Skeletal muscle satellite cell (primary cell): ENCODE results near the gene ABCC5. TPM values are rescaled to one million over a fixed set of nuclear protein-coding genes. Genes with fewer than 3 reads are reported as not detected.
"Not testable (repeated sequence)": the region's sequence is repeated elsewhere in the genome, so short reads cannot be mapped to it uniquely, and the experiment has no call there.

Experiments used
- H3K27me3 ChIP-seq: 2 replicates; pipeline ENCODE4 v1.7.0; 2013; ENCODE audit warnings: low read length; ENCODE audit not compliant: control insufficient read depth, insufficient read depth
- H3K36me3 ChIP-seq: 2 replicates; pipeline ENCODE4 v1.7.0; 2013; ENCODE audit warnings: mild to moderate bottlenecking, control low read depth, low read length; ENCODE audit not compliant: insufficient read depth
- H3K4me1 ChIP-seq: 2 replicates; pipeline ENCODE4 v1.7.0; 2013; ENCODE audit warnings: low read length; ENCODE audit not compliant: control insufficient read depth, insufficient read depth
- H3K4me2 ChIP-seq: 2 replicates; pipeline ENCODE4 v1.7.0; 2013; ENCODE audit warnings: mild to moderate bottlenecking, low read length
- H3K4me3 ChIP-seq: 2 replicates; pipeline ENCODE4 v1.7.0; 2013; ENCODE audit warnings: low read length
- H3K9ac ChIP-seq: 2 replicates; pipeline ENCODE4 v1.7.0; 2013; ENCODE audit warnings: mild to moderate bottlenecking, low read depth, low read length, moderate library complexity
- H3K9me3 ChIP-seq: replicated peaks from 2 replicates; pipeline ENCODE4 v1.7.0; 2013; ENCODE audit warnings: mild to moderate bottlenecking, control low read depth, low read length
- total RNA-seq: library from RNA; depleted of rRNA; stranded (reverse); fragments of >200 nt; gene quantifications from 2 replicates; pipeline ENCODE4 v1.2.3, GENCODE V29; 2012; rRNA removed

The ABCC5 gene
- 9.4 and 10.9 TPM in 2 replicates for total RNA-seq

DNA sequence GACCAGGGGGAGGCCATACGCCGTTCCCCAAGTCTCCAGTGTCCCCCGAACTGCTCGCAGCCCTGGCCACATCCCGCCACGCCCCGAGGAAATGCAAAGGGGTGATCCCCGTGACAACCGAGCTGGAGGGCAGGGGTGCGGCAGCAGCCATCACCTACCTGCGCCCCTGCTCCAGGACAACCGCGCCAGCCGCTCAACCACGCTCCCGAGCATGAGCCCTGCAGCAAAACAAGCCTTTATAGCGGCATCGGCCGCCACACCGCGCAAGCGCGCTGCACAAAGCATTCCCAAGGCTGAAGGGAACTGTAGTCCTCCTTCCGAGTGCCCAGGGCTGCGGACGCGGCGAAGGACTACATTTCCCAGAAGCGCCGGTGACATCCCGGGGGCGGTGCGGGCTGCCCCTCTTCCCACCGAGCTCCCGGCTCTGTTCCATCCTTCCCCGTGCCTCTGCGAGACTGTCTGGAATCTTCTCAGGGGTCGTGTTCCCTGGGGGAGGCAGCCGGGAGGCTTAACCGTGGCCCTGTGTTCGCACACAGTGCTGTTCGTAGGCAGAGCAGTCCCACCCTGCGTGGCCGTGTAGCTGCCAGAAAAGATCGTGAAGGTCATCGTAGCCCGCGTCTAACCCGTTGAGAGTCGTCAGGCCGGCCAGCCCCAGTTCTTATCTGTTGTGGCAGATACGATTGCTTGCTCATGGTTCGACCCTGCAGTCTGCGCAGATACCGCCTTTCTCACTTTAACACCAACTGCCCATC, at the start of gene ABCC5:
Gene ABCC5 (minus strand): TSS at position 213 of the 752 bp plus-strand sequence. CDS start 3,492 bp downstream, outside the sequence.
- Histone ChIP-seq H3K9ac (peak within 1 kb of the TSS; percentile 87), H3K4me3 (peak within 1 kb of the TSS; percentile 99), H3K27me3 (peaks cover 6% of the 10 kb centered on the region), H3K9me3 (no peaks in the 10 kb centered on the region), H3K4me2 (peak within 1 kb of the TSS; percentile 99), H3K4me1 (peaks cover 19% of the 10 kb centered on the region), H3K36me3 (peaks cover 5% of the 10 kb centered on the region)

- H3K9me3 ChIP-seq, result no peaks in the 10 kb centered on the region
- no peak overlapping the region for H3K4me3 ChIP-seq
- H3K4me1 ChIP-seq, result no peaks in the 10 kb centered on the region
- no peak overlapping the region for H3K4me2 ChIP-seq
- H3K27me3 ChIP-seq, result peaks cover 23% of the 10 kb centered on the region
- H3K36me3 ChIP-seq, result no peaks in the 10 kb centered on the region
- H3K9ac ChIP-seq, result no peak overlapping the region
Observed at GRCh38 chr3:184066211-184066610, 48.5 kb upstream of the ABCC5 start.

DNA sequence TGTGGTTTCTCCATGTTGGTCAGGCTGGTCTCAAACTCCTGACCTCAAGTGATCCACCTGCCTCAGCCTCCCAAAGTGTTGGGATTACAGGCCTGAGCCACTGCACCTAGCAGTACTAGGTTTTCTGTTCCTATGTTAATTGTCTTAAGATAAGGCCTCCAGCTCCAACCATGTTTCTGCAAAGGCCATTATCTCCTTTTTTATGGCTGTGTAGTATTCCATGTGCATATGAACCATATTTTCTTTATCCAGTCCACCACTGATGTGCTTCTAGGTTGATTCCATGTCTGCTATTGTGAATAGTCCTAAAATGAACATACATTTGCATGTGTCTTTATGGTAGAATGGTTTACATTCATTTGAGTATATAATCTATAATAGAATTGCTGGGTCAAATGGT, 45.0 kb upstream of the ABCC5 start:
- H3K9me3 ChIP-seq, result no peaks in the 10 kb centered on the region
- peaks cover 4% of the 10 kb centered on the region for H3K4me1 ChIP-seq
- H3K9ac ChIP-seq, result no peak overlapping the region
- H3K36me3 ChIP-seq, result no peaks in the 10 kb centered on the region
- no peak overlapping the region for H3K4me3 ChIP-seq
- H3K27me3 ChIP-seq, result peaks cover 40% of the 10 kb centered on the region
- H3K4me2 ChIP-seq, result no peak overlapping the region

- no peak overlapping the region for H3K4me3 ChIP-seq
- H3K36me3 ChIP-seq, result no peaks in the 10 kb centered on the region
- H3K4me2 ChIP-seq, result no peak overlapping the region
- peaks cover 56% of the 10 kb centered on the region for H3K27me3 ChIP-seq
- no peak overlapping the region for H3K9ac ChIP-seq
- H3K4me1 ChIP-seq, result peaks cover 4% of the 10 kb centered on the region
- no peaks in the 10 kb centered on the region for H3K9me3 ChIP-seq
Observed at GRCh38 chr3:184059424-184059823, 41.7 kb upstream of the ABCC5 start.

GRCh38 chr3:184058029-184058428, 40.3 kb upstream of the ABCC5 start:
- Histone ChIP-seq H3K9me3 (no peaks in the 10 kb centered on the region), H3K4me2 (peak overlapping the region; percentile 55), H3K9ac (no peak overlapping the region), H3K4me1 (peaks cover 4% of the 10 kb centered on the region), H3K4me3 (no peak overlapping the region), H3K27me3 (peaks cover 55% of the 10 kb centered on the region), H3K36me3 (no peaks in the 10 kb centered on the region)

GRCh38 chr3:184052767-184053166, 35.1 kb upstream of the ABCC5 start, which contains the start of gene HTR3C:
Gene HTR3C (plus strand): TSS chr3:184053047. CDS start chr3:184053081, 34 bp downstream.
- H3K27me3 ChIP-seq, result peaks cover 58% of the 10 kb centered on the region
- no peaks in the 10 kb centered on the region for H3K4me1 ChIP-seq
- no peaks in the 10 kb centered on the region for H3K36me3 ChIP-seq
- H3K4me3 ChIP-seq, result no peak within 1 kb of the TSS
- no peaks in the 10 kb centered on the region for H3K9me3 ChIP-seq
- no peak within 1 kb of the TSS for H3K9ac ChIP-seq
- no peak within 1 kb of the TSS for H3K4me2 ChIP-seq

DNA sequence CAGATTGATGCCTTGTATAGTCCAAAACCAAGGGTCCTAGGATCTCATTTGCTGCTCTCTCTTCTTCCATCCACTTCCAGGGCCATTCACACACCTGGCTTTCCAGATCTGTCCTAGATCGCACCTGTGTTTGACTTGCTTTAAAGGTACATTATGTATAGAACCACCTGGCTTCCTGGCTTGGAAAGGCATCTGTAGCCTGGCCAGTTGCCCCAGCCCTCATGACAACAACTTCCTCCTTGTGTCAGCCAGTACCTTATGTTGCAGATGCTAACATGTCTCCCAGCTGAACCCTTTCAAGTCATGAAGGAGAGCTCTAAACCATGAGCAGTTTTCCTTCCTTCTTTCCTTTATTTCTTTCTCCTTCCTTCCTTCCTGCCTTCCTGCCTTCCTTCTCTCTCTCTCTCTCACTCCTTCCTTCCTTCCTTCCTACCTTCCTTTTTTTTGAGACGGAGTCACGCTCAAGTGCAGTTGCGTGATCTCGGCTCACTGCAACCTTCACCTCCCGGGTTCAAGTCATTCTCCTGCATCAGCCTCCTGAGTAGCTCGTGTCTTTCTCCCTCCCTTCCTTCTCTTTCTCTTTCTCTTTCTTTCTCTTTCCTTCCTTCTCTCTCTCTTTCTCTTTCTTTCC, 32.6 kb upstream of the ABCC5 start:
- Histone ChIP-seq H3K9me3 (no peaks in the 10 kb centered on the region), H3K36me3 (no peaks in the 10 kb centered on the region), H3K9ac (no peak overlapping the region), H3K4me3 (no peak overlapping the region), H3K27me3 (peaks cover 50% of the 10 kb centered on the region), H3K4me1 (no peaks in the 10 kb centered on the region), H3K4me2 (no peak overlapping the region)

DNA sequence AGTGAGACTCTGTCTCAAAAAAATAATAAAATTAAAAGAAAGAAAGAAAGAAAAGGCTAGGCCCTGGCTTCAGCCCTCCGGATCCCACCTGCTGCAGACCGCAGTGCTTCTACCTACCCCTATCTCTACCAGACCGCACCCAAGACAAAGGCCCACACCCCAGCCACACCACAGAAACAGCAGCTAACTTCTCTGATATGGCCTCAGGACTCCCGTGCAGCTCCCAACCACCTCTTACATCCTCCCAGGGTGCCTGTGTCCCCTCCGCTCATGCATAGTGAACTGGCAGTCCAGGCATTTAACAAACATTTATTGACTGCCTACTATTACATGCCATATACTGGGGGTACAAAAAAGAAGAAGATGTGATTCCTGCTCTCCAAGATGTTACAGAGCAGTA, 28.3 kb upstream of the ABCC5 start:
- Histone ChIP-seq H3K36me3 (no peaks in the 10 kb centered on the region), H3K9me3 (no peaks in the 10 kb centered on the region), H3K27me3 (peaks cover 41% of the 10 kb centered on the region), H3K4me1 (no peaks in the 10 kb centered on the region), H3K4me2 (no peak overlapping the region), H3K4me3 (no peak overlapping the region), H3K9ac (no peak overlapping the region)

GRCh38 chr3:184042617-184043016, 24.9 kb upstream of the ABCC5 start:
- no peak overlapping the region for H3K9ac ChIP-seq
- no peaks in the 10 kb centered on the region for H3K36me3 ChIP-seq
- H3K4me3 ChIP-seq, result no peak overlapping the region
- peaks cover 32% of the 10 kb centered on the region for H3K27me3 ChIP-seq
- no peak overlapping the region for H3K4me2 ChIP-seq
- no peaks in the 10 kb centered on the region for H3K9me3 ChIP-seq
- H3K4me1 ChIP-seq, result no peaks in the 10 kb centered on the region

DNA sequence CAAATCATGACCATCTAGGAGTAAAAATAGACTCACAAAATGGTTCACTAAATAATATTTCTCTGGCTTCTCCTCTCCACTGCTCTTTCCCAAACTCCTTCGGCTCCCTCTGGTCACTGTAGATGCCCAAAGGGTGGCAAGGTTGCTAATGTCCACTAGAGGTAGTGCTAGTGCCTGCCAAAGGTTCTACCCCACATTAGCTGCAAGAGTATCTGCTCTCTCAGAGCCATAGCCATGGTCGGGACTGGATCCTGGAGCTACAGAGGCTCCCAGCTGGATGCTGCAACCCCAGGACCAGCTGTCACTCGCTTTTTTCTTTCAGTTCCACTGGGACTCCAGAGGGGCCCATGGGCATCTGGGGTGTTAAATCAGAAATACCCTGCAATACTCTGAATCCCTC, 22.3 kb upstream of the ABCC5 start:
- Histone ChIP-seq H3K9me3 (no peaks in the 10 kb centered on the region), H3K36me3 (no peaks in the 10 kb centered on the region), H3K4me3 (no peak overlapping the region), H3K4me1 (no peaks in the 10 kb centered on the region), H3K4me2 (no peak overlapping the region), H3K27me3 (peaks cover 32% of the 10 kb centered on the region), H3K9ac (no peak overlapping the region)

DNA sequence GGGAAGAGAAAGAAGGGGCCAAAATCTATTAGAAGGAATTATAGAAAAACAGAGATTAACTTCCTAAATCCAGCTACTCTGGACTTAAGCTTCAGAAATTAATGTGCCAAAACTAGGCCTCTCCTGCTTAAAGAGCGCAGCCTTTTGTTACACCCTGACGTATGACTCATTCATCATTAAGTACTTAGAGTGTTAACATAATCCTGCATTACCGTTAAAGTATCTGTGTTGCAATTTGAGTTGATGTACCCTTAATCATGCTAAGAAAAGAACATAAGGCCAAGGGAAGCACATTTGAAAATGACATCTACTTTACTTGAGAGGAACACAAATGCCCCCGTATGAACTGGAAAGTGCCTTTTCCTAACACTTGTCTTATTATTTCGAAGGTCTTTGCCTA, 21.7 kb upstream of the ABCC5 start:
- Histone ChIP-seq H3K4me2 (no peak overlapping the region), H3K36me3 (no peaks in the 10 kb centered on the region), H3K4me3 (no peak overlapping the region)

GRCh38 chr3:184038307-184038706, 20.6 kb upstream of the ABCC5 start:
- H3K4me2 ChIP-seq, H3K9me3 ChIP-seq, H3K4me3 ChIP-seq, H3K9ac ChIP-seq, H3K36me3 ChIP-seq, H3K4me1 ChIP-seq: not testable (repeated sequence)
- peaks cover 37% of the 10 kb centered on the region for H3K27me3 ChIP-seq

More for the DNA sequence above, 21.7 kb upstream of the ABCC5 start:
- Histone ChIP-seq H3K9ac (no peak overlapping the region), H3K27me3 (peaks cover 36% of the 10 kb centered on the region), H3K4me1 (no peaks in the 10 kb centered on the region), H3K9me3 (no peaks in the 10 kb centered on the region)
